OCI-LY7 (cell line): ENCODE data around the gene TTC9. TPM values are rescaled to one million over a fixed set of nuclear protein-coding genes. Genes with fewer than 3 reads are reported as not detected.

Experiments used
- BruUV-seq: library from RNA; stranded (reverse); fragments of 400-500 nt; replicated peaks from 2 replicates; lab custom pipeline; 2021; lab: Mats Ljungman, UMichigan
- CTCF ChIA-PET: fragments of 300-600 bp; sonication (Branson Sonifier 250); formaldehyde crosslinking; loops from one replicate; lab custom pipeline; 2022; ENCODE audit warnings: antibody characterized with exemption; ENCODE audit not compliant: unreplicated experiment; lab: Charles Lee
- POLR2A ChIA-PET: fragments of 300-600 bp; sonication (Branson Sonifier 250); formaldehyde crosslinking; loops from one replicate; lab custom pipeline; 2022; ENCODE audit warnings: antibody characterized with exemption; lab: Charles Lee
- DNase-seq: peaks from one replicate; pipeline ENCODE4 v3.0.0-alpha.2; 2015; ENCODE audit warnings: low spot score
- H2AFZ ChIP-seq: fragments of 200-600 bp; sonication (generic), shearing (Covaris generic); 2 replicates; pipeline ENCODE4 v1.6.1; 2014; ENCODE audit warnings: mild to moderate bottlenecking, antibody characterized with exemption, low read length, moderate library complexity
- H3K27ac ChIP-seq: fragments of 200-600 bp; sonication (generic); 2 replicates; pipeline ENCODE4 v1.5.1; 2014; ENCODE audit warnings: mixed run types, low read depth, mild to moderate bottlenecking, moderate library complexity, low read length, inconsistent platforms; ENCODE audit not compliant: poor library complexity, severe bottlenecking
- H3K36me3 ChIP-seq: fragments of 200-600 bp; sonication (generic); 2 replicates; pipeline ENCODE4 v1.6.1; 2014; ENCODE audit warnings: mild to moderate bottlenecking, antibody characterized with exemption, low read length, moderate library complexity, mixed read lengths; ENCODE audit not compliant: insufficient read depth
- H3K4me1 ChIP-seq: fragments of 200-600 bp; sonication (generic); 2 replicates; pipeline ENCODE4 v1.5.1; 2014; ENCODE audit warnings: mild to moderate bottlenecking, low read length; ENCODE audit not compliant: insufficient read depth, poor library complexity, severe bottlenecking
- H3K4me2 ChIP-seq: fragments of 200-600 bp; sonication (generic); 2 replicates; pipeline ENCODE4 v1.6.1; 2014; ENCODE audit warnings: mild to moderate bottlenecking, low read length
- H3K4me3 ChIP-seq: fragments of 200-600 bp; sonication (generic); 2 replicates; pipeline ENCODE4 v1.5.1; 2014; ENCODE audit warnings: mild to moderate bottlenecking, low read depth, low read length; ENCODE audit not compliant: poor library complexity, severe bottlenecking
- H3K79me2 ChIP-seq: fragments of 200-600 bp; sonication (generic); 2 replicates; pipeline ENCODE4 v1.6.1; 2016; ENCODE audit warnings: low read depth, mild to moderate bottlenecking, low read length, moderate library complexity, mixed read lengths; ENCODE audit not compliant: insufficient read depth
- H3K9me2 ChIP-seq: fragments of 200-600 bp; sonication (generic); 2 replicates; pipeline ENCODE4 v1.6.1; 2016; ENCODE audit warnings: mild to moderate bottlenecking, low read length, mixed read lengths; ENCODE audit not compliant: insufficient read depth
- H3K9me3 ChIP-seq: fragments of 200-600 bp; sonication (generic); 2 replicates; pipeline ENCODE4 v1.6.1; 2014; ENCODE audit warnings: mild to moderate bottlenecking, mixed run types, low read length, mixed read lengths
- H4K20me1 ChIP-seq: fragments of 200-600 bp; sonication (generic); 2 replicates; pipeline ENCODE4 v1.6.1; 2014; ENCODE audit warnings: mild to moderate bottlenecking, antibody characterized with exemption, low read length, moderate library complexity, mixed read lengths; ENCODE audit not compliant: insufficient read depth
- EZH2phosphoT487 ChIP-seq: fragments of 200-600 bp; sonication (generic); IDR thresholded peaks from 2 replicates; pipeline ENCODE4 v1.6.1; 2018; ENCODE audit warnings: low read depth, borderline replicate concordance, mild to moderate bottlenecking, mixed run types, antibody characterized with exemption, low read length, moderate library complexity, mixed read lengths
- intact Hi-C: fragments of 100-400 bp; cut with micrococcal nuclease; formaldehyde crosslinking; loops from one replicate; pipeline ENCODE4 v1.10.0; 2022; ENCODE audit not compliant: unreplicated experiment
- total RNA-seq, 2 experiments: library from RNA; depleted of rRNA in 1 of 2; stranded (reverse); fragments of >200 nt in 1 of 2; shearing (Covaris generic) in 1 of 2; gene quantifications; 2 replicates each; pipeline ENCODE4 v1.2.3, GENCODE V29; 2014 to 2022
- TF ChIP-seq, protein P1 (sequence below): fragments of 200-600 bp; sonication (generic); conservative IDR thresholded peaks from 2 replicates; pipeline ENCODE4 v1.5.1; 2014; ENCODE audit warnings: mild to moderate bottlenecking, antibody characterized with exemption, low read length, moderate library complexity, mixed read lengths

The TTC9 gene
- total RNA-seq, 2 experiments from 2014 or later: 11.0 to 13.0 TPM

DNA sequence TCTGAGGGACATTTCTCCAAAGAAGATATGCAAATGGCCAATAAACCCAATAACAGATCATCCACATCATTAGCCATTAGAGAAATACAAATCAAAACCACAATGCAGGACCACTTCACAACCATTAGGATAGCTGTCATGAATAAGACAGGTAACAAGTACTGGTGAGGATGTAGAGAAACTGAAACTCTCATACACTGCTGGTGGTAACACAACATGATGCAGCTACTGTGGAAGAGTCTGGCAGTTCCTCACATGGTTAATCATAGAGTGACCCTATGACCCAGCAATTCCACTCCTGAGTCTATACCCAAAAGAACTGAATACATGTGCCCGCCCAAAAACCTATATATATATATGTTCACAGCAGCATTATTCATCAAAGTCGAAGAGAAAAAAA lies 39.0 kb downstream of the TTC9 start:
- POLR2A ChIA-PET: interaction anchor here (1.1 to 1.8 kb wide), 3 partner anchors 11 to 22 kb away, joined by 3 to 6 read pairs (median 4); no protein-coding TSS in a partner anchor
- Histone ChIP-seq H3K9me2 (no peaks in the 10 kb centered on the region), H4K20me1 (no peaks in the 10 kb centered on the region), H3K4me1 (no peaks in the 10 kb centered on the region), H3K27ac (no peak overlapping the region), H3K9me3 (no peaks in the 10 kb centered on the region), H3K36me3 (no peaks in the 10 kb centered on the region), H3K4me3 (no peak overlapping the region), H3K4me2 (no peak overlapping the region), H2AFZ (no peak overlapping the region), H3K79me2 (no peaks in the 10 kb centered on the region)
- TF ChIP-seq, protein P1, sequence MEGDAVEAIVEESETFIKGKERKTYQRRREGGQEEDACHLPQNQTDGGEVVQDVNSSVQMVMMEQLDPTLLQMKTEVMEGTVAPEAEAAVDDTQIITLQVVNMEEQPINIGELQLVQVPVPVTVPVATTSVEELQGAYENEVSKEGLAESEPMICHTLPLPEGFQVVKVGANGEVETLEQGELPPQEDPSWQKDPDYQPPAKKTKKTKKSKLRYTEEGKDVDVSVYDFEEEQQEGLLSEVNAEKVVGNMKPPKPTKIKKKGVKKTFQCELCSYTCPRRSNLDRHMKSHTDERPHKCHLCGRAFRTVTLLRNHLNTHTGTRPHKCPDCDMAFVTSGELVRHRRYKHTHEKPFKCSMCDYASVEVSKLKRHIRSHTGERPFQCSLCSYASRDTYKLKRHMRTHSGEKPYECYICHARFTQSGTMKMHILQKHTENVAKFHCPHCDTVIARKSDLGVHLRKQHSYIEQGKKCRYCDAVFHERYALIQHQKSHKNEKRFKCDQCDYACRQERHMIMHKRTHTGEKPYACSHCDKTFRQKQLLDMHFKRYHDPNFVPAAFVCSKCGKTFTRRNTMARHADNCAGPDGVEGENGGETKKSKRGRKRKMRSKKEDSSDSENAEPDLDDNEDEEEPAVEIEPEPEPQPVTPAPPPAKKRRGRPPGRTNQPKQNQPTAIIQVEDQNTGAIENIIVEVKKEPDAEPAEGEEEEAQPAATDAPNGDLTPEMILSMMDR: no peak
- no peak for TF ChIP-seq EZH2phosphoT487
- no peak for DNase-seq
- no TSS peak for BruUV-seq
- CTCF ChIA-PET: no interaction called here
- intact Hi-C loops: no loop called here

- Histone ChIP-seq H3K4me3 (no peak overlapping the region), H3K27ac (no peak overlapping the region), H3K9me2 (no peaks in the 10 kb centered on the region), H3K4me1 (no peaks in the 10 kb centered on the region), H3K36me3 (no peaks in the 10 kb centered on the region), H4K20me1 (no peaks in the 10 kb centered on the region), H3K4me2 (no peak overlapping the region), H2AFZ (no peak overlapping the region), H3K9me3 (no peaks in the 10 kb centered on the region), H3K79me2 (no peaks in the 10 kb centered on the region)
- no TSS peak for BruUV-seq
- intact Hi-C loops: no loop called here
- POLR2A ChIA-PET: interaction anchor here (0.6 kb wide), 1 partner anchor 182 kb away, joined by 3 read pairs; no protein-coding TSS in a partner anchor
- DNase-seq: no peak
- CTCF ChIA-PET: no interaction called here
- TF ChIP-seq, protein P1: no peak
- TF ChIP-seq EZH2phosphoT487: no peak
Observed at GRCh38 chr14:70683983-70684382, 42.3 kb downstream of the TTC9 start.

DNA sequence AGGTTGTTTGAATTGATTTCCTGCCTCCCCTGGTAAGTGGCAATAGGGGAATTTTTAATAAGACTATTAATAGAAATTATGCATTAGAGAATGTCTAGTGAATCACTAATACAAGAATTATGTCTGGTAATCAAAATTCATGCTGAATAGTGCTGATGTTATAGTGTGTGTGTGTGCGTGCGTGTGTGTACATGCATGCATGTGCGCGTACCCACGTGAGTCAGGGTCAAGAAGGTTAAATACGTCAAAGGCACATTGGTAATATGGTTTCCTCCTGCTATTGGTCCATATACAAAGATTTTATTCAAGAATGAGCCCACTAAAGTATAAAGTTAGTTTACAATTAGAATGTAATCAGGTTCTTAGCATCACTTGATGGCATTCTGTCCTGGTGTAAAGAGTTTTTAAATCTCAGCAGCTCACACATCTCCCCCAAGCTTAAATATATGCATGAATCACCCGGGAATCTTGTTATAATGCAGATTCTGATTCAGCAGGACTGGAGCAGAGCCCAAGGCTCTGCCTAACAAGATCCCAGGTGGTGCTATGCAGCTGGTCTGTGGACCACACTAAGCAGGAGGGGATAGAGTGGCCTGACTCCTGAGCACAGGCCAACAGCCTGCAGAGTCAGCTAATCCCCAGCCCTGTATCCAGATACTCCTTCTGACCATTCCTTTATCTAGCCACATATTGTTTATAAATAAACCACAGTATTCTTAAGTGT lies 43.9 kb downstream of the TTC9 start:
- intact Hi-C loops: no loop called here
- no TSS peak for BruUV-seq

More for the DNA sequence above, 43.9 kb downstream of the TTC9 start:
- no peaks in the 10 kb centered on the region for H3K79me2 ChIP-seq
- H3K4me1 ChIP-seq: no peaks in the 10 kb centered on the region
- no peak overlapping the region for H3K27ac ChIP-seq
- ChIA-PET CTCF (no interaction called here), POLR2A (interaction anchor here (0.7 to 1.1 kb wide), 3 partner anchors 10 to 337 kb away, joined by 3 to 4 read pairs (median 3); no protein-coding TSS in a partner anchor)
- H4K20me1 ChIP-seq: no peaks in the 10 kb centered on the region
- no peak for DNase-seq
- H3K4me3 ChIP-seq: no peak overlapping the region
- H3K4me2 ChIP-seq: no peak overlapping the region
- no peaks in the 10 kb centered on the region for H3K9me2 ChIP-seq
- TF ChIP-seq, protein P1: no peak
- no peak for TF ChIP-seq EZH2phosphoT487
- no peak overlapping the region for H2AFZ ChIP-seq
- no peaks in the 10 kb centered on the region for H3K36me3 ChIP-seq
- no peaks in the 10 kb centered on the region for H3K9me3 ChIP-seq
